HG03378 (cell line): ENCODE results near the gene MGAT5.

Experiments
- ATAC-seq: cut with Tn5 transposase; IDR thresholded peaks from one replicate; pipeline ENCODE4 v1.9.1; 2021; ENCODE audit warnings: mild to moderate bottlenecking, moderate library complexity; ENCODE audit not compliant: unreplicated experiment

MGAT5 gene

DNA sequence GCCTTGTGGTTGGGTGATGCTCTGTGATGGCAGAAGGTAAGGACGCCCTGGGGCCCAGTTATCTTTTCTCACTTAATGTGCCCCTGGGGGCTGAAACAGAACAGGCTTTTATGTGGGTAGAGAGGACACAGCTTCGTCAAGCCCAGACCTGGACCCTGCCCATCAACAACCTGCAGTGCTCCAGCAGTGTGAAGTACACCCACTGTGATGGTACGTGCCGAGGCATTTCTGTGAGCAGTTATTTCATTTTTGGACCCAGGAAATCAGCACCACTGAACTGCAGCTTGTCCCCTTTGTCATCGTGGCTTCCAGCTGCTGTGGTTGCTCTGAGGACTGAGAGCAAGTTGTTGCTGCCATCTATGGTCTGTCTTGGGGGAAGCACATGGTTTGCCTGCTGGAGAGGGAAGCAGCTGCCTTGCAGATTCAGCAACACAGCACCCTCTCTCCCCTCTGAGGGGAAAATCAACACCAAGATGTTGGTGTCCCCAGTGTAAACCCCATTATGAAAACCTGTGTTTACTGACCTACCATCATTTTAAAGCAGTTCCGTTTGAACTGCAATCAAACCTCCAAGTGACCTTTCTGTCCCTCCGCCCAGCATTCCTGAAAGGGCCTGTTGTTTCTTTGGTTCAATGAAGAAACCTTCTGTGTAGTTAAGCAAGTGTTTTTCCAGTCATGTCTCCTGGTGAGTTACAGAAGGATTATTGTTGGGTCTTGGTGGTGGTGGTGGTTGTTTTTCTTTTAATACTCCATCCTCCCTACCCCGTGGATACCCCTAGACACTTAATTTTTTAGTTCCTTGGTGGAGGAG, 158.2 kb downstream of the MGAT5 start:
- peak; percentile 95 for ATAC-seq

DNA sequence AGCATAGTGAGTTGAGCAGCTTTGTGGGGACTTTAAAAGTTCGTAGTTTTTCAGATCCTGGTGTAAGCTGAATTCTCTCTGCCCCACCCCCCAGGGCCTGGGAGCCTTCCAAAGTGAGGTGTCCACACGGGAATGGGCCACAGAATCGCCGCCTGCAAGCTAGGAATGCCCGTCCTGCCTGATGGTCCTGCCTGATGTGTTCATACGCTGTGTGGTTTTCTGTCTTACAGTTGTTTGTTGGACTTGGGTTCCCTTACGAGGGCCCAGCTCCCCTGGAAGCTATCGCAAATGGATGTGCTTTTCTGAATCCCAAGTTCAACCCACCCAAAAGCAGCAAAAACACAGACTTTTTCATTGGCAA, 158.7 kb downstream of the MGAT5 start:
- no peak for ATAC-seq

DNA sequence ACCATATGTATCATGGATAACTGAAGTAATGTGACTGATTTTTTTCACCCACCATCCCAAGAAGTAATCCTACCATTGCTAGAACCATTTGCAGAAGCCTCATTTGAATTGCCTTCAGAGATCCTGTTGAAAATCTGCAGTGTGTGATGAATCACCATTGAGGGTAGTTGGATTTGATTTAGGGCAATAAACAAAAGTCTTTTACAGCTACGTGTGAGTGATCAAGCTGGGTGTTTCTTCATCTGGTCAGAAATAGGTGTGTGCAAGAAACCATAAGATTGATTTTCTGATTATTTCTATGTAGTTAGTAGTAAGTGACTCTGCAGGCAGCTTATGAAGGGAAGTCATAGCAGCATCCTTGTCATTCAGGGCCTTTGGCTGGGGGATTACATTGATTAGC, 159.6 kb downstream of the MGAT5 start:
- ATAC-seq, result no peak

DNA sequence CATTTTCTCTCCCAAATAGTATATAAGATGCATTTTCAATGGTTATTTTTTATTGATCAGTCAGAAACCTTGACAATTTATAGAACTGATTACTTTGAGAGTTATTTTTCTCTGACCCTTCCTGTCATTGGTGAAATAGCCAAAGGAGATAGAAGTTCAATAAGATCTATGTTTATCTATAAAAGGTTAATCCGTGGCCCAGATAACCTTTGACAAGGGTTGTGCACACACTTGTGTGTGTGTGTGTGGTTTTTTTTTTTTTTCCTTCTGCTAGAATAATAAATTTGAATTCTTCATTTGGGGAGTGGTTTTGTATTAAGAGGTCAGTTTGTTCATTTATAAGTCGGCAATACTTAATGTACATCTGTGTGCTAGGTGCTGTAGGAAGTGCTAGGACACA, 160.0 kb downstream of the MGAT5 start:
- ATAC-seq, result no peak

DNA sequence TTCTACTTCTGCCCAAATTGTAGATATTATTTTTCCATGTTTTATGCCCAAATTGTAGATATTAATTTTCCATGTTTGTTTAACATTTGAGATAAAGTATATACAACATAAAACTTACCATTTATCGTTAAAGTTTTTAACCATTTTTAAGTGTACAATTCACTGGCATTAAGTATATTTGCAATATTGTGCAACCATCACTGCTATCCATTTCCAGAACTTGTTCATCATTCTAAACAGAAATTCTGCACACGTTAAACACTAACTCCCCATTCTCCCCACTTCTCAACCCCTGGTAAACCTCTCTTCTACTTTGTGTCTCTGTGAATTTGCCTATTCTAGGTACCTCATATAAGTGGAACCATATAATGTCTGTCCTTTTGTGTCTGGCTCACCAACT, 162.1 kb downstream of the MGAT5 start:
- ATAC-seq, result no peak

DNA sequence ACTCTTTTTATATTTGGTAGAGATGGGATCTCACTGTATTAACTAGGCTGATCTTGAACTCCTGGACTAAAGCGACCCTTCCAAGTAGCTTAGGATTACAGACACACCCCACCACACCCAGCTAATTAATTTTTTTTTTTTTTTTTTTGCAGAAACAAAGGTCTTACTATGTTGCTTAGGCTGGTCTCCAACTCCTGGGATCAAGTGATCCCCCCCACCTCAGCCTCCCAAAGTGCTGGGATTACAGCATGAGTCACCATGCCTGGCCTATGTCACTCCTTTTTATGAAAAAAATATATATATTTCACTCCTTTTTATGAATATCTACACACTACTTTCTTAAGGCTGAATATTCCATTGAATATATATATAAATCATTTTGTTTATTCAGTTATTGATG, 162.8 kb downstream of the MGAT5 start:
- no peak for ATAC-seq

DNA sequence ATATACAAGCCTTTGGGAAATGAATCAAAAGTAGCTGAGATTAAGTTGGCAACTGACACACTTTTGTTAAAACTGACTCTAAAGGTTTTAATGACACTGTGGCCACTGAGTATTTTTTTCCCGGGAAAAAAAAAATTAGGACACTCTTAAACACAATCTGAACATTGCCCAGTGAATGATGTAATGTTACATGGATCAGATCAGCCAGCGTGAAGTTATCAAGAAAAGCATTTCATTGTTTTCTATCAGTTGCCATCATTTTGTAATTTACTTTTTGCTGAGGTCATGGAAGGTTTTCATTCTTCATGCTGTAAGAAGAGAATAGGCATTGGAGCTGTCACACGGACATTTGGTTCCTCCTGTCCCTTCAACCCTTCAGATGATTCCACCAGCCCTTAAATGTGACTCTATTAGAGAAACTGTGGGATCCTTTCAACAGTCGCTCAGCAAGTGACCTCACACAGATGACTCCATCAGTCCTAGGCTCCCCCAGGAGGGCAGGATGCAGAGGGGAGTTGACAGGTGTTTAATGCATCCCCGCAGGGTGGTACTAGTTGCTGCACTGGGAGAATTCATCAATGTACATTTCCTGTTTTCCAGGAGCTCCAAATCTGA, 164.2 kb downstream of the MGAT5 start:
- no peak for ATAC-seq

DNA sequence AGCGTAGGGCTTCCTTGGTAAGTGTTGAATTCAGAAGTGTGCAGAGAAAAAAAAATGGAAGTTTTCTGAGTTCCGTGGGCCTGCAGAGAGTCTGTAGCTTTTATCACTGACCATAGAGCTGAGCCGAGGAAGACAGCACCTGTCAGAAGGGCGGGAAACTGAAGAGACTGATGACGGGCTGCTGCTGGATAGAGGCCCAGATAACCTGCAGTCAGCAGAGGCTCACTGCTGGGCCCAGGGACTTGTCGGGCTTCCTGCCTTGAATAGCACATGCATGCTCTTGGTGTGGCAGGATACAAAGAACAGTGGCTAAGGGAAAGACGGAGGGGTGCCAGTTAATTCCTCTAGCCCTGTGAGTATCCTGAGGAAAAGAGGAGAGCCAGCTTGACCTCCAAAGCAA, 166.4 kb downstream of the MGAT5 start:
- no peak for ATAC-seq

DNA sequence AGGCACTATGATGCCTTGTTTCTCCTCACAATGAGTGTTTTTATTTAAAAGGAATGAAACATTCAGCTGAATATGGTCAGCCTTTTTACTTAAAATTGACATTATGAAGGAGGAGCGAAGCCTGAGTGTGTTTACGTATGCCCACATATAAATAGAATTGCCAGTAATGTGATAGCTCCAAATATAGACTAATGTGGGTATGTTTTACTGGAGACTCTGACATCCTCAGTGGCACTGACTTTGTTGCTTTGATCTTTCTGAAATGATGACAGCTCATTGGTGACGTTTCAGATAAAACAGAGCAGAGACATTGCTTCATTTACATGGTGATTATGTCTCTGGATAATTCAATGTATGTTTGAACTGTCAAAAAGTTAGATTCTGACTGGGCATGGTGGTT, 167.0 kb downstream of the MGAT5 start:
- no peak for ATAC-seq

DNA sequence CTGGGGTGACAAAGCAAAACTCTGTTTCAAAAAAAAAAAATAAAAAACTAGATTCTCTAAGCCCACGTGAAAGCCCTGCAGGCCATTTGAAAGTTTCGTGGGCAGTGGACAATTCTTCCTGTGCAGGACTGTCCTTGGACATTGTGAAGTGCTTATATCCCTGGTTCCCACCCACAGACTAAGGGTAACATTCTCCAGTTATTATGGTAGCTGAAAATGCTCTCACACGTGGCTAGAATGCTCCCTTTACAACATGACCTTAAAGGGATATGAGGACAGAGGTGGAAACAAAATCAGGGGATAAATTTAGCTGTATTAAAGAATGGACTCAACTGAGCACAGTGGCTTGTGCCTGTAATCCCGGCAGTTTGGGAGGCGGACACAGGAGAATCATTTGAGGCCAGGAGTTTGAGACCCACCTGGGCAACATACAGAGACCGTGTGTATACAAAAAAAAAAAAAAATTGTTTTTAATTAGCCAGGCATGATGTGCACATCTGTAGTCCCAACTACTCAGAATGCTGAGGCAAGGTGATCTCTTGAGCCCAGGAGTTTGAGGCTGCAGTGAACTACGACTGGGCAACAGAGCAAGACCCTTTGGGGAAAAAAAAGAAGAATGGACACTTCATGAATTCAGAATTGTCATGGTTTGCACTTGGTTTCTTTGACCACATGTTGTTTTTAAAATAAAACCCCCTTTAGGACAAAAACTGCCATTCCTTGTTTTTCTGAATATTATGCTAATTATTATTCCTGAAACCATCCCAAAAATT, 167.9 kb downstream of the MGAT5 start:
- ATAC-seq, result no peak

DNA sequence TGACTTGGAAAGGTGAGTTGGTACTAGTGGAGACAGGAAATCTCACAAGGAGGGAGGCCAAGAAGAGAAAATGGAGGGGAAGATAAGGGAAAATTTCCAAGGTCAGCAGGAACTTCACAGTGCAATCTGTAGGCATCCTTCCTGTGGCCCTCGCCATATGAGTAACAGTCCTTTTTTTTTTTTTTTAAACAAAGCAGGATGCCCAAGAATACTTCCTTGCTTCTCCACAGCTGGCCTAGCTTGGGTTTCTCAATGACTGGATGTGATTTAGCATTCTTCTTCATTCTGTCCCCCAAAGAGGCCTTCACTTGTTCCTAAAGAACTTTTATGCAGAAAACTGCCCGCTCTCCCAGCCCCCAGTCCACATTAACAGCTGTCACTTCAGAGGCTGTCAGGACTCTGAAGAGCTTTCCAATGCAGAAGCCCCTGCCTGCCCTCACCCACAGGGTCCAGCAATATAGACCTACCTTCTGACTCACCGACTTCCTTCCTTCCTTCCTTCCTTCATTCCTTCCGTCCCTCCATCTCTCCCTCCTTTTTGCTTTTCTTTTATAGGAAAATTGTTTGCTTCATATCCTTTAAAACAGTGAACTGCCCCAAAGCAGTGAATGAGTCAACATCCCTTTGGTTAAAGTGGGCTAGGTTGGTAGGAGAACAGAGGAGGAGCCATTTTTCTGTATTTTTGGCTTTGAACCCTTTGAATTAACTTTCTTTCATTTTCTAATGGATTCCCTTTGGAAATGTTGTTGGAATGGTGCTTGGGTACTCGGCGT, 172.0 kb downstream of the MGAT5 start:
- no peak for ATAC-seq

DNA sequence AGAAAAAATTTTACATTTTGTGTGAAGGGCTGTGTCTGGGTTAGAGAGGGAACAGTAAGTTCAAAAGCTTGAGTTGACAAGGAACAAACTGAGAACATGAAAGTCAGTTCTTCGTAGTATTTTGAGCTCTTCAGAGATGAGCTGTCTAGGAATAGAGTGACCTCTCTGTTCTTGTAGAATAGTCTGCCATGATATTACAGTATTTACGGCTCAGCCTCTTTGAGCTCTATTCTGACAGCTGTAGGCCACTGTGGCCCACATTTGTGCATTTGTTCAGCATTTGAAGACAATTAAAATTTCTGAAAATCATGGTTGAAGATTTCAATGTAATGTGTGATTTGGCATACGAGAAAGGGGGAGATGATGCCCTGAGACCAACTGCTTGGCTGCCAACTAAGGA, 172.8 kb downstream of the MGAT5 start:
- ATAC-seq, result no peak

DNA sequence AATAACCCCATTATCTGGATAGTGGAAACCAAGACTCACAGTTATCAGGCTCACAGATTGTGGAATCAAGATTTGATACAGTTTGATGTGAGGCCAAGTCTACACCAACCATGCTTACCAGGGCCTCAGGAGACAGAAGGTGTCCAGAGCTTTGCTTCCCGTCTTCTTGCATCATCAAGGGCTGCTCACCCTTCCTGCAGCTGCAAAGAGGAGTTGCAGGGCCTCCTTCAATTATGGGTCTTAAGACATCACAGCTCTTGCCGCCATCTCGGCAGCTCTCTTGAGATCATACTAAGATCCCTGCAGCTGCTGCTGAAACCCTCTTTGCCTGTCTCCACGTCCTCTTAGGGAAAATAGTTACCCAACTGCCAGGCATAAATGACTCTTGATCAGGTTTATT, 176.0 kb downstream of the MGAT5 start:
- ATAC-seq, result no peak

DNA sequence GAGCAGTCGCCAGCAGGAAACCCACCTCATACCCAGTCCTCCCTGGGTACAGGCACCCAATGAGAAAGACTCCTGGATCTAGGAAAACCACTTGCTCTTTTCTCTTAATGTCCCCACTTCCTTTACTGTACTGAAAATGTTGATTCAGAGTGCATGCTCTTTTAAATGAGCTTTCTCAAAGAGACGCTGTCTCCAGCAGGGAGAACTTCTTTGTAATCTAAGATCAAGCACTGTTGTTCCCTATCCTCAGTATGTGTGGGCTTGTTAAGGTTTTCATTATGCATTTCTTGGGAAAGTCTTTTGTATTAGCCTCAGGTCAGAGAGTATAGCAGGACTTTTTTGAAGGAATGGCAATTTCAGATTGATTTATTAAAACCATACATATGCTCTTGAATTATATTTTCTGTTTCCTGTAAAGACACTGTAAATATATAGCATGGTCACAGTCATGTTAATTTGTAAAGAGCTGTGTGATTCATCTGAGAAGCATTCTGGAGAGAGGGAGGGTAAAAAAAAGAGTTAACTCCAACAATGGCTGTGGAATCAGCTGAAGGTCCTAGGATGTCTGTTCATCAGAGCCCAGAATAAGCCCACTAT, 178.1 kb downstream of the MGAT5 start:
- ATAC-seq, result no peak

DNA sequence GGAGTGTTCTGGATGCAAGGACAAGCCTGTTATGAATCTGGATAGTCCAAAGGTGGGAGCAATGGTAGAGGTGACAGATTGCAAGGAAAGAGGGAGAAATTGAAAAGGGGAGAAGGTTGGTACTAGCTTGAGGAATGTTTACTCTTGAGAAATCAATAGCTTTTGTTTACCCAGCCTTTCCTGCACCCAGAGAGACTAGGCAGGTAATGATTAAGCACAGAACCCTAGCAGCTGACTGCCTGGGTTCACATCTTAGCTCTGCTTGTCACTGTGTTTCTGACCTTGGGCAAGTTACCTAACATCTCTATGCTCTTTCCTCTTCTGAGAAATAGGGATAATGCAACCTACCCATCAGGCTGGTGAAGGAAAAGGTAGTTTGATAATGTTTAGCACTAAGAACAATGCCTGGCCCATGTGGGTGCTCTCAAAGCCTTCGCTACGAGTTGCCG, 178.6 kb downstream of the MGAT5 start:
- no peak for ATAC-seq

DNA sequence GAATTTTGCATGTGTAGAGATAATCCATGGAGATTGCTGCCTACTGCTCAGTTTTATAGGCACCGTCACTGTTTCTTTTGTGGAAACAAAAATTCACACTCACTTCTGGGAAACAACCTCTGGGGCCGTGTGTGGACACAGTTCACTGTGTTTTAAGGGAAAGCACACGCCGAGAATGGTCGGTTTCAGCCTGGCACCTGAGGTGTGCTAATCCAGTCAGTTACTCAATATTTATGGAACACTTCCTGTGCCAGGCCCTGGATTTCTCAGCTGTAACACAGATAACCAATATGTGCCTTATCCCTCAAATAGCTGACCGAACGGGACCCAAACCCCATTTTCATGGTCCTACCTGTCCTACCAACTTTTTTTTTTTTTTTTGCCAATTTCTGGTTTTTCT, 179.6 kb downstream of the MGAT5 start:
- ATAC-seq, result no peak

DNA sequence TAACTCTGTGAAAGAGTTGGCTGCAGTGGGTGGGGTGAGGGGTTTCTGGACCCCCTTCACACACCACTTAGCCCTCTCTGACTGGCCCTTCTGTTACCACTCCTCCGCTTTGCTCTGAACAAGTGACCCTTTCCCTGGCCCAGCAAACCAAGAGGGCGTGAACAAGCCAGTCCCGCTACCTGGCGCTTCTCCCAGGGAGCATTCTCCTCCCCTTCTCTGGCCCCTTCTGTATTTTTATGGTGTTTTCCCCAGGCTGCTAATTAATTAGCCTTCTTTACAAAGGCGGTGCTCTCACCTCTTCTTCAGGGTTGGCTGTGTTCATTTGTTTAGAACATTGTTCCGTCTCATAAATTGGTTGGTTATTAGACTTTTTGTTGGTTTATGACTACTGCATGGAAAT, 180.1 kb downstream of the MGAT5 start:
- no peak for ATAC-seq

DNA sequence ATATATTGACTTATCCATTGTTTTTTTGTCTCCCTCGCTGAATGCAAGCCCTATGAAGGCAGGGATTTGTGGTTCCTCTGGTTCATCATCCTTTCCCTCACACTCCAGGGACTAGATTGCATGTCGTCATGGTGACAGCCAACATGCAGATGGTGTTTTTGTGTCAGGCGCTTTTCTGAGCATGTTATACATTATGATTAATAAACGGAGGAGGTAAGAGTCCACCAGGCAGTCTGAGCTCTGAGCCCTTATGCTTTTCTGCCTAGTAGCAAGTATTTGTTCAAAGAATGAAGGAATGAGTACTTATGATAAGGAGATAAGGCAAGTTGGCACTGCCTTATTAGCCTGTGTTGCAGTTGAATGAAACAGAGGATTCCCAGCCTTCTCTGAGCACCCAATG, 181.6 kb downstream of the MGAT5 start:
- ATAC-seq, result no peak

DNA sequence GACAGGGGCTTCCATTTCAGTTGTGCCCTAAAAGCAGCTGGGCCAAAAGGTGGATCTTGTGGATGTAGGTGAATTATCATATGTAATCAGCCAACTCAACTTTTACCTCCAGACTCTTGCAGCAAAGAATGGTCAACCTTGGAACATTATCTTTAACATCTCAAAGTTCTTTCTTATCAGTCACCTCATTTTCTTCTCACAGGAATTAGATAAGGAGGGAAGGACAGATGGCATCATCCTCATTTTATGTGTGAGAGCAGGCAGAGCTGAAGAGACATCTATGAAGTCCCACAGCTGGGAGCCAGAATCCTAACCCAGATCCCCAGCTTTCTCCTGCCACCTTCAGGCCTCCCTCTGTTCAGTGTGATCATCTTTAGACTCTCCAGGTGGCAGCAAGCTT, 182.1 kb downstream of the MGAT5 start:
- no peak for ATAC-seq

DNA sequence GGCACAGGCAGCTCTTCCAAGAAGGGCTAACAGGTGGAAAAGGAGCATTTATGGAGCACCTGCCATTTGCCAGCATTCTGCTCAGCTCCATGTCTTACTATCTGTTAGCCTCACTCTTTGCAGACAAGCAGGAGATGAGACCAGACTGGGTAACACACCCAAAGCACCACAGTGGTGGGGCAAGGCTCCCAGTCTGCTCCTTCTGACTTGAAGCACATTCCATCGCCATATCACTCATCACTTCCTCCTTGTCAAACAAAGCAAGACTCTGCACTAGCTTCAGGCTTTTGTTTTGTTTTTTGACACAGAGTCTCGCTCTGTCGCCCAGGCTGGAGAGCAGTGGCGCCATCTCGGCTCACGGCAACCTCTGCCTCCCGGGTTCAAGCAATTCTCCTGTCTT, 182.8 kb downstream of the MGAT5 start:
- ATAC-seq, result no peak

DNA sequence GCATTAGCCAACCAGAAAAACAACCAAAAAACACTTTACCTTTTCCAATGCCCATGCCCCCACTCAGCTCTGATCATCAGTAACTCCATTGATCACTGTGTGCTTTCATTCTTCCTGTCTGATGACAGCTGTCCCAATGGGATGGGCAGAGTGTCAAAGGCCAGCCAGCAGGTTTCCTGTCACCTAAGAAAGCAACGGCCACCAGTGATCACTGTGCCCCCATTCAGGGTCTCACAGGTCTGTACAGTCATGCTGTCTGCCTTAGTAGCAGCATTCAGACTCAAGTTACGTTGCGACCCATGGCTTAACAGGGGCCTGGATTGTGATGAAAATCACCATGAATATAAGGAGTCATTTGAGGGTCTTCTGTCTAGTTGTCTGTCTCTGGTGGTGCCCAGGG, 184.5 kb downstream of the MGAT5 start:
- ATAC-seq, result no peak
